Measurements from ENCODE around the gene NCAM1. TPM values are rescaled to one million over a fixed set of nuclear protein-coding genes. Genes with fewer than 3 reads are reported as not detected.

NCAM1 gene
- total and polyA plus RNA-seq, 2 donors (not counting 3 experiments of a cell fraction or from before 2014, with no cell fraction given), result 0.03 TPM; not detected in 1

DNA sequence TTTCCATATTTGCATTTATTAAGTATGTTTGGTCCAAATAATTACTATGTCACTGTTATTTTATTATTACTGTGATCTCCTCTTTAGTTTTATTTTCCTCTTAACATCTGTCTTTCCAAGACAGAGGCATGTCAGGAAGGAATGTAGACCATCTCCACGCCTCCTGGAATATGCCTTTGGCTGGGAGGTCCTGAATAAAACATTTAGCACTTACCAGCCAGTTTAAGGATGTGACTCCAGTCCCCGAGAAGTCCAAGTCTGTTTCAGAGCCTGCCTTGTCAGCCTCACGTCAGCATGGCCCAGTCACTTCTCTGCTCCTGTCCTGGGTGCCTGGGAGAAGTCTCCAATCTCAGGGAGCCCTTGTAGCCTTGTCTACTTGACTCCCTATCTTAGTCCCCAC is 74.5 kb downstream of the NCAM1 start:
- TF ChIP-seq, protein P1, sequence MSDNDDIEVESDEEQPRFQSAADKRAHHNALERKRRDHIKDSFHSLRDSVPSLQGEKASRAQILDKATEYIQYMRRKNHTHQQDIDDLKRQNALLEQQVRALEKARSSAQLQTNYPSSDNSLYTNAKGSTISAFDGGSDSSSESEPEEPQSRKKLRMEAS (IDR thresholded peaks at IDR 0.05; ENCODE audit: insufficient read depth, insufficient read length), result no peak
- TF ChIP-seq POLR2AphosphoS5 (IDR thresholded peaks at IDR 0.05; ENCODE audit: insufficient read depth, low read depth, low read length), result no peak
- TF ChIP-seq, protein P2, sequence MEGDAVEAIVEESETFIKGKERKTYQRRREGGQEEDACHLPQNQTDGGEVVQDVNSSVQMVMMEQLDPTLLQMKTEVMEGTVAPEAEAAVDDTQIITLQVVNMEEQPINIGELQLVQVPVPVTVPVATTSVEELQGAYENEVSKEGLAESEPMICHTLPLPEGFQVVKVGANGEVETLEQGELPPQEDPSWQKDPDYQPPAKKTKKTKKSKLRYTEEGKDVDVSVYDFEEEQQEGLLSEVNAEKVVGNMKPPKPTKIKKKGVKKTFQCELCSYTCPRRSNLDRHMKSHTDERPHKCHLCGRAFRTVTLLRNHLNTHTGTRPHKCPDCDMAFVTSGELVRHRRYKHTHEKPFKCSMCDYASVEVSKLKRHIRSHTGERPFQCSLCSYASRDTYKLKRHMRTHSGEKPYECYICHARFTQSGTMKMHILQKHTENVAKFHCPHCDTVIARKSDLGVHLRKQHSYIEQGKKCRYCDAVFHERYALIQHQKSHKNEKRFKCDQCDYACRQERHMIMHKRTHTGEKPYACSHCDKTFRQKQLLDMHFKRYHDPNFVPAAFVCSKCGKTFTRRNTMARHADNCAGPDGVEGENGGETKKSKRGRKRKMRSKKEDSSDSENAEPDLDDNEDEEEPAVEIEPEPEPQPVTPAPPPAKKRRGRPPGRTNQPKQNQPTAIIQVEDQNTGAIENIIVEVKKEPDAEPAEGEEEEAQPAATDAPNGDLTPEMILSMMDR (IDR thresholded peaks at IDR 0.05; ENCODE audit: extremely low read depth in 1 of 2, insufficient read depth in 1 of 2, low read depth in 1 of 2, low read length in 2 of 2), result no peak
- no peak for TF ChIP-seq JUN (IDR thresholded peaks at IDR 0.05; ENCODE audit: borderline replicate concordance, insufficient read depth, insufficient read length, low read depth)
- H3K79me2 ChIP-seq (ENCODE audit: control insufficient read depth, insufficient read depth, low read length), result no peaks in the 10 kb centered on the region
- no peaks in the 10 kb centered on the region for H3K36me3 ChIP-seq (ENCODE audit: control insufficient read depth in 2 of 2, extremely low read depth in 1 of 2, insufficient read depth in 2 of 2, low read length in 2 of 2)
- H3K4me2 ChIP-seq (ENCODE audit: insufficient read depth, low read length), result no peak overlapping the region
- H3K4me1 ChIP-seq (ENCODE audit: control insufficient read depth, extremely low read depth, insufficient read depth, low read length), result no peaks in the 10 kb centered on the region
- no peaks in the 10 kb centered on the region for H4K20me1 ChIP-seq (replicated peaks; ENCODE audit: control insufficient read depth, extremely low read depth, insufficient read depth, low read length)
- ChIA-PET CTCF (no interaction called here), POLR2A (no interaction called here)
- intact Hi-C loops (cut with micrococcal nuclease), result no loop called here
- no peak for FAIRE-seq
- no peak for DNase-seq (ENCODE audit: low read depth, low spot score)
- no peak overlapping the region for H3K9ac ChIP-seq (replicated peaks; ENCODE audit: extremely low read depth, insufficient read depth, low read length)
- H3K4me3 ChIP-seq (replicated peaks in 1 of 3; ENCODE audit: insufficient read depth in 1 of 3, low read depth in 1 of 3, low read length in 3 of 3), result no peak overlapping the region
- no peaks in the 10 kb centered on the region for H3K9me1 ChIP-seq (replicated peaks; ENCODE audit: control insufficient read depth, extremely low read depth, insufficient read depth, low read length)
- dilution Hi-C loops (cut with MboI; ENCODE audit: extremely low pct_ligation_motif_present, low sequenced_read_pairs), result no loop called here
- H3K9me3 ChIP-seq (replicated peaks; ENCODE audit: control insufficient read depth, insufficient read depth, low read length), result peaks cover 3% of the 10 kb centered on the region
- H3K27ac ChIP-seq (ENCODE audit: insufficient read depth, low read depth, low read length), result no peak overlapping the region
- no peaks in the 10 kb centered on the region for H3K27me3 ChIP-seq (ENCODE audit: control insufficient read depth in 2 of 2, insufficient read depth in 2 of 2, low read length in 2 of 2)
- no TSS peak for BruUV-seq (replicated peaks)
- no peak overlapping the region for H2AFZ ChIP-seq (ENCODE audit: low read depth, low read length)

DNA sequence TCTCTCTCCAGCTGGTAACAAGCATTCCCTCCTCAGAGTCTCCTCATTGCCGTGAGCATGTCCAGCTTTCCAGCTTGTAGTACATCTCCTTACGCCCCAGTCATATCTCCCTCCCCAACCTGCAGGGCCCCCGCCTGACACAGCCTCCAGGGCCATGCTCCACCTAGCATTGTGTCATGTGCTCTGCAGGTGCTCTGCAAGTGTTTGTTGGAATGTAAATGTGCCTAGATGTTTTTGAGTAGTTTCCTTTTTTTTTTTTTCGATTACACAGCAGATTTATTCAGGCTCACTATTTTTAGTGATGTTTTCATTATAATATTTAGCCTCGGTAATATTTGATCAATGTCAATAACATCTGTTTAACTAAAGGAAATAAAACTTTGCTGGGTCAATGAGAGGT is 82.5 kb downstream of the NCAM1 start:
- no peaks in the 10 kb centered on the region for H3K36me3 ChIP-seq (ENCODE audit: control insufficient read depth in 2 of 2, extremely low read depth in 1 of 2, insufficient read depth in 2 of 2, low read length in 2 of 2)
- dilution Hi-C loops (cut with MboI; ENCODE audit: extremely low pct_ligation_motif_present, low sequenced_read_pairs), result no loop called here
- no peaks in the 10 kb centered on the region for H4K20me1 ChIP-seq (replicated peaks; ENCODE audit: control insufficient read depth, extremely low read depth, insufficient read depth, low read length)
- intact Hi-C loops (cut with micrococcal nuclease), result no loop called here
- H3K4me2 ChIP-seq (ENCODE audit: insufficient read depth, low read length), result no peak overlapping the region
- no peaks in the 10 kb centered on the region for H3K27me3 ChIP-seq (ENCODE audit: control insufficient read depth in 2 of 2, insufficient read depth in 2 of 2, low read length in 2 of 2)
- POLR2A ChIA-PET, result no interaction called here
- BruUV-seq (replicated peaks), result no TSS peak
- FAIRE-seq (no peak), DNase-seq (ENCODE audit: low read depth, low spot score) (no peak)
- no peaks in the 10 kb centered on the region for H3K79me2 ChIP-seq (ENCODE audit: control insufficient read depth, insufficient read depth, low read length)
- no peak overlapping the region for H3K27ac ChIP-seq (ENCODE audit: insufficient read depth, low read depth, low read length)
- H3K9ac ChIP-seq (replicated peaks; ENCODE audit: extremely low read depth, insufficient read depth, low read length), result no peak overlapping the region
- no peaks in the 10 kb centered on the region for H3K4me1 ChIP-seq (ENCODE audit: control insufficient read depth, extremely low read depth, insufficient read depth, low read length)
- no peak overlapping the region for H3K4me3 ChIP-seq (replicated peaks in 1 of 3; ENCODE audit: insufficient read depth in 1 of 3, low read depth in 1 of 3, low read length in 3 of 3)
- no peaks in the 10 kb centered on the region for H3K9me1 ChIP-seq (replicated peaks; ENCODE audit: control insufficient read depth, extremely low read depth, insufficient read depth, low read length)
- TF ChIP-seq MYC (IDR thresholded peaks at IDR 0.05; ENCODE audit: low read depth, low read length), result no peak
- no peak for TF ChIP-seq POLR2A (IDR thresholded peaks at IDR 0.05; ENCODE audit: low read depth, low read length)
- TF ChIP-seq FOS (IDR thresholded peaks at IDR 0.05; ENCODE audit: borderline replicate concordance, insufficient read depth, low read length), result no peak
- TF ChIP-seq POLR2AphosphoS5 (IDR thresholded peaks at IDR 0.05; ENCODE audit: insufficient read depth, low read depth, low read length), result no peak
- TF ChIP-seq JUN (IDR thresholded peaks at IDR 0.05; ENCODE audit: borderline replicate concordance, insufficient read depth, insufficient read length, low read depth), result no peak
- TF ChIP-seq GATA2 (IDR thresholded peaks at IDR 0.05; ENCODE audit: insufficient read depth, insufficient read length, low read depth, low read length), result no peak
- no peak for TF ChIP-seq EZH2 (IDR thresholded peaks at IDR 0.05; ENCODE audit: borderline replicate concordance, low read depth, low read length, severe bottlenecking)
- TF ChIP-seq, protein P1 (IDR thresholded peaks at IDR 0.05; ENCODE audit: insufficient read depth, insufficient read length), result no peak
- TF ChIP-seq, protein P2 (IDR thresholded peaks at IDR 0.05; ENCODE audit: extremely low read depth in 1 of 2, insufficient read depth in 1 of 2, low read depth in 1 of 2, low read length in 2 of 2), result no peak
- CTCF ChIA-PET, result no interaction called here
- no peak overlapping the region for H2AFZ ChIP-seq (ENCODE audit: low read depth, low read length)
- peaks cover 2% of the 10 kb centered on the region for H3K9me3 ChIP-seq (replicated peaks; ENCODE audit: control insufficient read depth, insufficient read depth, low read length)

Data from endothelial cell of umbilical vein (primary cell).